Heart left ventricle (tissue), 13 donors: ENCODE results near the gene INPP4B.

Source experiments
- CTCF ChIP-seq, 12 donors: fragments of 200-600 bp; sonication (generic) in 4 of 12; IDR thresholded peaks; one replicate each; pipeline versions ENCODE4 v1.5.0 to v1.8.0; 2018 to 2022; ENCODE audit warnings: antibody characterized with exemption in 12 of 12, mild to moderate bottlenecking in 5 of 12
- POLR2A ChIP-seq, 2 donors: fragments of 450-650 bp; IDR thresholded peaks; one replicate each; pipeline ENCODE4 v1.6.1; 2017; ENCODE audit warnings: antibody characterized with exemption in 2 of 2, mild to moderate bottlenecking in 2 of 2, moderate library complexity in 2 of 2
- donor health status: ischemic (EF 13 %, LVEDD 7.1; RV severe dilation, severe dysfunction).
- donor health status: DM: no; HTN: yes; CAD: no.
- donor health status: DM: no; HTN: no; CAD: no.
- donor health status: ischemic (EF 25% LVEDD 6.9; RV normal size, moderate dysfunction).
- donor health status: ischemic (EF 25% LVEDD 5.7; RV mildly dilated, moderate dysfunction).
- donor health status: ischemic (EF 35%, LVEDD 5.7; RV mildly dilated, moderate dysfunction).
- donor health status: nonischemic (EF 11% LVEDD 7.7; RV severe dilation, severe dysfunction).
- donor health status: DM: yes; HTN: yes; CAD: no.
- donor health status: PGD.
- donor health status: ischemic (EF 29% LVEDD 5.4; RV normal size, mild dysfunction).
- donor health status: nonischemic (EF 23%, LVEDD 6.1; RV moderate dilation, normal function).

DNA sequence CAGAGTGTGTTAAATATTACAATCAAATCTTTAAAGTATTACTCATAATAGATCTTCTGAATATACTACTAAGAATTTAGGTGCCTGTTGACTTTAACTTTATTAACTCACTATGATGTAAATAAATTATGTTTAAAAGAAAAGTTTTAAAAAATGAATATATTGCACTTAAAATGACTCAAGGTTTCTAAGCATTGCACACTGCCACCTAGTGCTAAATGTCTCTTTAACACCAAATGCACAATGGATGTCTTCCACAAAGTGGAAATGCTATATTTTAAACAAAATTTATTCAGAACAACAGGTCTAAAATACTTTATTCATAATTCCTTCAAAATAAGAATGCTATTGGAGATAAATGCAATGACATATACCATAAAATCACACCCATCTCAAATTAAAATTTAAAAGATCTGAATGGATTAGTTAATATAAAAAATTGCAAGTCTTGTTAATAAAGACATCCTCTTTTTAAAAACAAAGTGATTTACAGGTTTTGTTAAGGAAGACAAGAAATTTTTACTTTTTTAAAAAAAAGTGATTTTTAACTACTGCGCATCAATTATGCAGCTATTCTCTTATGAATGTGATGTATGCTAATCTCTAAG lies 5.5 kb downstream of the INPP4B start:
- TF ChIP-seq CTCF (IDR thresholded peaks at IDR 0.05): peak; percentile 46 to 73 (median 66)
- no peak for TF ChIP-seq POLR2A (IDR thresholded peaks at IDR 0.05)
